Smooth muscle cell (in vitro differentiated cells): ENCODE results near the gene PTK7. TPM values are rescaled to one million over a fixed set of nuclear protein-coding genes. Genes with fewer than 3 reads are reported as not detected.

ENCODE experiments used
- DNase-seq: peaks from one replicate; lab custom pipeline; 2025; ENCODE audit not compliant: unreplicated experiment; lab: John Stamatoyannopoulos, UW
- H2AFZ ChIP-seq: fragments of 200-600 bp; sonication (generic); 2 replicates; pipeline ENCODE4 v1.6.0; 2016; ENCODE audit warnings: antibody characterized with exemption, low read depth, mild to moderate bottlenecking
- H3F3A ChIP-seq: fragments of 200-600 bp; sonication (generic); 2 replicates; pipeline ENCODE4 v1.6.0; 2017; ENCODE audit warnings: antibody characterized with exemption, low read depth
- H3K27ac ChIP-seq: fragments of 200-600 bp; sonication (generic); 2 replicates; pipeline ENCODE4 v1.5.1; 2016; ENCODE audit warnings: low read depth, mild to moderate bottlenecking
- H3K27me3 ChIP-seq: fragments of 200-600 bp; sonication (generic); 2 replicates; pipeline ENCODE4 v1.6.1; 2016; ENCODE audit warnings: low read depth, mild to moderate bottlenecking
- H3K36me3 ChIP-seq: fragments of 200-600 bp; sonication (generic); 2 replicates; pipeline ENCODE4 v1.5.1; 2016; ENCODE audit warnings: low read depth
- H3K4me1 ChIP-seq: fragments of 200-600 bp; sonication (generic); 2 replicates; pipeline ENCODE4 v1.5.1; 2016; ENCODE audit warnings: low read depth
- H3K4me2 ChIP-seq: fragments of 200-600 bp; sonication (generic); 2 replicates; pipeline ENCODE4 v1.6.0; 2016; ENCODE audit warnings: mild to moderate bottlenecking
- H3K4me3 ChIP-seq: fragments of 200-600 bp; sonication (generic); 2 replicates; pipeline ENCODE4 v1.5.1; 2016; ENCODE audit warnings: mild to moderate bottlenecking
- H3K79me2 ChIP-seq: fragments of 200-600 bp; sonication (generic); 2 replicates; pipeline ENCODE4 v1.6.0; 2016; ENCODE audit warnings: low read depth, mild to moderate bottlenecking
- H3K9ac ChIP-seq: fragments of 200-600 bp; sonication (generic); 2 replicates; pipeline ENCODE4 v1.6.0; 2016; ENCODE audit warnings: low read depth
- H3K9me3 ChIP-seq: fragments of 200-600 bp; sonication (generic); replicated peaks from 2 replicates; pipeline ENCODE4 v1.5.1; 2016; ENCODE audit warnings: low read depth
- H4K20me1 ChIP-seq: fragments of 200-600 bp; sonication (generic); 2 replicates; pipeline ENCODE4 v1.6.0; 2016; ENCODE audit warnings: low read depth
- WGBS: methylation state at CpG from one replicate; pipeline ENCODE4 v1.1.7; 2016; ENCODE audit warnings: low lambda C conversion rate; 5-methylcytosine and 5-hydroxymethylcytosine counted together
- polyA plus RNA-seq: library from polyadenylated mRNA; unstranded; fragments of >200 nt; fragmentation: Nextera tagmentation; extraction: Ambion mirVana; gene quantifications from 2 replicates; pipeline ENCODE4 v1.2.1, GENCODE V29; 2016
- total RNA-seq: library from RNA; depleted of rRNA; stranded (reverse); fragments of >200 nt; gene quantifications from 2 replicates; pipeline ENCODE4 v1.2.3, GENCODE V29; 2014
- TF ChIP-seq, protein P1 (sequence below): fragments of 200-600 bp; sonication (generic); IDR thresholded peaks from 2 replicates; pipeline ENCODE4 v1.5.1; 2017; ENCODE audit warnings: borderline replicate concordance, mild to moderate bottlenecking, antibody characterized with exemption; ENCODE audit not compliant: insufficient read depth, poor library complexity, severe bottlenecking

The PTK7 gene
- total and polyA plus RNA-seq, 2 experiments from 2014 or later, result 376 to 598 TPM

DNA sequence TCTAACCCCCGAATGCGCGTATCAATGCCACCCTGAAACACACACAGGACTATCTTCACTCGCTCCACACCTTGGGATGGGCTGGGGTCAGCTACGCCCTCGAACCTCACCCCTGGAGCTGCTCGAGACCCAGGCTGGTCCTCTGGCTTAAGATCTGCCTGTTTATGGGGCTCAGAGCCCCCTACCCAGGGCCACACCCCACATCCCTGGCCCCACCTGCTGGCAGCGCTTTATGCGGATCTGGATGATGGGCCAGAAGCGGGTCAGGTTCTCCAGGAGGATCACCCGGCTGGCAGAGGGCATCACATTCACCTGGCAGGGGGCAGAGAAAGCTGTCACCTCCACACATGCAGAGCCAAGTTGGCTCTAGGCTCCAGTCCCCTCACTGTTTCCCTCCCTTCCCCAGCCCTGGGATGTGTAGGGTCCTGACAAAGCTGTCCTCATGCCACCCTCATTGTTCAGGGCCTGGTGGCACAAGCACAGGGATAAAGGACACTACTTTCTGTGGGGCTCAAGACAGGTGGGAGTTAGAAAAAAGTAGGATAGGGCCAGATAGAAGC is 30.7 kb upstream of the PTK7 start:
- 99% methylated on average over 9 of the region's 11 CpGs for WGBS
- no peak overlapping the region for H3K4me2 ChIP-seq
- peaks cover 3% of the 10 kb centered on the region for H3F3A ChIP-seq
- TF ChIP-seq, protein P1, sequence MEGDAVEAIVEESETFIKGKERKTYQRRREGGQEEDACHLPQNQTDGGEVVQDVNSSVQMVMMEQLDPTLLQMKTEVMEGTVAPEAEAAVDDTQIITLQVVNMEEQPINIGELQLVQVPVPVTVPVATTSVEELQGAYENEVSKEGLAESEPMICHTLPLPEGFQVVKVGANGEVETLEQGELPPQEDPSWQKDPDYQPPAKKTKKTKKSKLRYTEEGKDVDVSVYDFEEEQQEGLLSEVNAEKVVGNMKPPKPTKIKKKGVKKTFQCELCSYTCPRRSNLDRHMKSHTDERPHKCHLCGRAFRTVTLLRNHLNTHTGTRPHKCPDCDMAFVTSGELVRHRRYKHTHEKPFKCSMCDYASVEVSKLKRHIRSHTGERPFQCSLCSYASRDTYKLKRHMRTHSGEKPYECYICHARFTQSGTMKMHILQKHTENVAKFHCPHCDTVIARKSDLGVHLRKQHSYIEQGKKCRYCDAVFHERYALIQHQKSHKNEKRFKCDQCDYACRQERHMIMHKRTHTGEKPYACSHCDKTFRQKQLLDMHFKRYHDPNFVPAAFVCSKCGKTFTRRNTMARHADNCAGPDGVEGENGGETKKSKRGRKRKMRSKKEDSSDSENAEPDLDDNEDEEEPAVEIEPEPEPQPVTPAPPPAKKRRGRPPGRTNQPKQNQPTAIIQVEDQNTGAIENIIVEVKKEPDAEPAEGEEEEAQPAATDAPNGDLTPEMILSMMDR, result no peak
- H3K9ac ChIP-seq, result no peak overlapping the region
- no peaks in the 10 kb centered on the region for H3K9me3 ChIP-seq
- H3K27me3 ChIP-seq, result no peaks in the 10 kb centered on the region
- no peaks in the 10 kb centered on the region for H3K4me1 ChIP-seq
- no peaks in the 10 kb centered on the region for H3K36me3 ChIP-seq
- no peak overlapping the region for H3K27ac ChIP-seq
- no peak for DNase-seq
- H2AFZ ChIP-seq, result no peak overlapping the region
- H3K79me2 ChIP-seq, result peaks cover 6% of the 10 kb centered on the region
- H3K4me3 ChIP-seq, result no peak overlapping the region
- no peaks in the 10 kb centered on the region for H4K20me1 ChIP-seq

DNA sequence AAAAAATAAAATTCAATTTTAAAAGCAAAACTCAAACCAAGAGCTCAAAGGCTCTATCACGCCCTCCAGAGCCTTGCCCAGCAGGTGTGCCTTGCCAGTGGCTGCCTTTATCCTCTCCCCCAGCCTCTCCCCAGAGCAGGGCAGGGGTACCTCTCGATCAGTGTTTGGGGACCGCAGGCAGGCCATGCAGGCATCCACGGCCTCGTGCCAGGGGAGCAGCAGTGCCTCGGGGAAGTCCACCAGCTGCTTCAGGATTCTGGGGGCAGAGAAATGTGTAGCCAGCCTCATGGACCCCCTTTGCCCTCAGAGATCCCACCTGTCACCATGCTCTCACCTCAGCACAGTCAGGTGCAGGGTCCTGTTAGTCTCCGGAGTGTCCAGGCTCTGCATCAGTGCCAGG is 28.1 kb upstream of the PTK7 start:
- Histone ChIP-seq H3K79me2 (peaks cover 30% of the 10 kb centered on the region), H4K20me1 (no peaks in the 10 kb centered on the region), H2AFZ (no peak overlapping the region), H3F3A (no peaks in the 10 kb centered on the region), H3K9me3 (no peaks in the 10 kb centered on the region), H3K27me3 (no peaks in the 10 kb centered on the region), H3K27ac (no peak overlapping the region), H3K36me3 (no peaks in the 10 kb centered on the region), H3K4me1 (peaks cover 13% of the 10 kb centered on the region), H3K4me3 (no peak overlapping the region), H3K9ac (no peak overlapping the region), H3K4me2 (no peak overlapping the region)
- over 99% methylated on average over 7 of the region's 7 CpGs for WGBS
- no peak for DNase-seq
- TF ChIP-seq, protein P1, result no peak

GRCh38 chr6:43050981-43051380 is 25.1 kb upstream of the PTK7 start:
- TF ChIP-seq, protein P1, result no peak
- H4K20me1 ChIP-seq, result no peaks in the 10 kb centered on the region
- no peak overlapping the region for H3K27ac ChIP-seq
- H3K79me2 ChIP-seq, result peaks cover 36% of the 10 kb centered on the region
- H2AFZ ChIP-seq, result no peak overlapping the region
- no peaks in the 10 kb centered on the region for H3K36me3 ChIP-seq
- 97% methylated on average over 17 of the region's 17 CpGs for WGBS
- peak overlapping the region; percentile 30 for H3K9ac ChIP-seq
- peaks cover 13% of the 10 kb centered on the region for H3K4me1 ChIP-seq
- no peak for DNase-seq
- peaks cover 2% of the 10 kb centered on the region for H3F3A ChIP-seq
- peak overlapping the region; percentile 97 for H3K4me2 ChIP-seq
- no peak overlapping the region for H3K4me3 ChIP-seq
- H3K27me3 ChIP-seq, result no peaks in the 10 kb centered on the region
- H3K9me3 ChIP-seq, result no peaks in the 10 kb centered on the region

GRCh38 chr6:43052225-43052841 is 23.8 kb upstream of the PTK7 start:
- Histone ChIP-seq H3K9ac (peak overlapping the region; percentile 90), H3K4me1 (peaks cover 13% of the 10 kb centered on the region), H3F3A (peaks cover 2% of the 10 kb centered on the region), H2AFZ (no peak overlapping the region), H3K27me3 (no peaks in the 10 kb centered on the region), H3K9me3 (no peaks in the 10 kb centered on the region), H3K79me2 (peaks cover 36% of the 10 kb centered on the region), H3K4me2 (peak overlapping the region; percentile 97), H4K20me1 (no peaks in the 10 kb centered on the region), H3K4me3 (peak overlapping the region; percentile 80), H3K27ac (no peak overlapping the region), H3K36me3 (no peaks in the 10 kb centered on the region)
- TF ChIP-seq, protein P1, result no peak
- DNase-seq, result no peak
- 87% methylated on average over 19 of the region's 19 CpGs for WGBS
